ENCODE results near the gene NSMCE1. TPM values are rescaled to one million over a fixed set of nuclear protein-coding genes. Genes with fewer than 3 reads are reported as not detected.

NSMCE1 gene
- total RNA-seq, 4 donors from 2014 or later = 27.7 to 41.4 (median 31.5) TPM

DNA sequence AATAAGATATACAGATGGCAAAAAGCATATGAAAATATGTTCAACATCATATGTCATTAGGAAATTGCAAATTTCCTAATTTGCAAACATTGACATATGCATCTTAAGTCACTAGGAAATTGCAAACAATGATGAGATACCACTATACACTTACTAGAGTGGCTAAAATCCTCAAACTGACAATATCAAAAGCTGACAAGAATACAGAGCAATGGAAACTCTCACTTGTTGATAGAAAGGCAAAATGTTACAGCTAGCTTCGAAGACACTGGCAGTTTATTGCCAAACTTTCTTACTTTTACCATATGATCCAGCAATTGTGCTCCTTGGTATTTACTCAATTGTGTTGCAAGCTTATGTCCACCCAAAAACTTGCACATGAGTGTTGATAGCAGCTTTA, 40.2 kb upstream of the NSMCE1 start:
- no peak for DNase-seq (ENCODE audit: low spot score in 2 of 2)
- TF ChIP-seq, protein P1, sequence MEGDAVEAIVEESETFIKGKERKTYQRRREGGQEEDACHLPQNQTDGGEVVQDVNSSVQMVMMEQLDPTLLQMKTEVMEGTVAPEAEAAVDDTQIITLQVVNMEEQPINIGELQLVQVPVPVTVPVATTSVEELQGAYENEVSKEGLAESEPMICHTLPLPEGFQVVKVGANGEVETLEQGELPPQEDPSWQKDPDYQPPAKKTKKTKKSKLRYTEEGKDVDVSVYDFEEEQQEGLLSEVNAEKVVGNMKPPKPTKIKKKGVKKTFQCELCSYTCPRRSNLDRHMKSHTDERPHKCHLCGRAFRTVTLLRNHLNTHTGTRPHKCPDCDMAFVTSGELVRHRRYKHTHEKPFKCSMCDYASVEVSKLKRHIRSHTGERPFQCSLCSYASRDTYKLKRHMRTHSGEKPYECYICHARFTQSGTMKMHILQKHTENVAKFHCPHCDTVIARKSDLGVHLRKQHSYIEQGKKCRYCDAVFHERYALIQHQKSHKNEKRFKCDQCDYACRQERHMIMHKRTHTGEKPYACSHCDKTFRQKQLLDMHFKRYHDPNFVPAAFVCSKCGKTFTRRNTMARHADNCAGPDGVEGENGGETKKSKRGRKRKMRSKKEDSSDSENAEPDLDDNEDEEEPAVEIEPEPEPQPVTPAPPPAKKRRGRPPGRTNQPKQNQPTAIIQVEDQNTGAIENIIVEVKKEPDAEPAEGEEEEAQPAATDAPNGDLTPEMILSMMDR (IDR thresholded peaks at IDR 0.05) = no peak
- TF ChIP-seq POLR2A (IDR thresholded peaks at IDR 0.05) = no peak
- no peak for TF ChIP-seq EP300 (IDR thresholded peaks at IDR 0.05)
- 91% methylated on average over 1 of the region's 1 CpG for WGBS, 2 donors

DNA sequence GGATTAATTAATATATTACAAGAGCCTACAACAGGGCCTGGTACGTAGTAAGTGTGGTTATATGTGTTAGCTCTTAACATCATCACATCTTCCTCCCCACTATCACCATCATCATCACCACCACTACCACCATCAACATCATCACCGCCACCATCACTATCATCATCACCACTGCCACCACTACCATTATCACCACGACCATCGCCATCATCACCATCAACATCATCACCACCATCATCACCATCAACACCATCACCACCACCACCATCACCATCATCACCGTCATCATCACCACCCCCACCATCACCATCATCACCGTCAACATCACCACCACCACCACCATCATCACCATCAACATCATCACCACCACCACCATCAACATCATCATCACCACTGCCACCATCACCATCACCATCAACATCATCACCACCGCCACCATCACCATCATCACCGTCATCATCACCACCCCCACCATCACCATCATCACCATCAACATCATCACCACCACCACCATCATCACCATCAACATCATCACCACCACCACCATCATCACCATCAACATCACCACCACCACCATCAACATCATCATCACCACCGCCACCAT, 37.4 kb upstream of the NSMCE1 start:
- Histone ChIP-seq H3K4me3 (no peak overlapping the region), H3K9me3 (peaks cover 0 to 12% (median 0%) of the 10 kb centered on the region in 4 donors), H3K27ac (no peak overlapping the region), H3K27me3 (no peaks in the 10 kb centered on the region), H3K36me3 (no peaks in the 10 kb centered on the region), H3K4me1 (no peaks in the 10 kb centered on the region)
- 96% methylated on average over 9 of the region's 9 CpGs for WGBS, 2 donors
- DNase-seq (ENCODE audit: low spot score in 2 of 2) = no peak
- no peak for TF ChIP-seq EP300 (IDR thresholded peaks at IDR 0.05)
- TF ChIP-seq, protein P1 (IDR thresholded peaks at IDR 0.05) = no peak
- TF ChIP-seq POLR2A (IDR thresholded peaks at IDR 0.05) = no peak

More for the DNA sequence above, 40.2 kb upstream of the NSMCE1 start:
- Histone ChIP-seq H3K36me3 (no peaks in the 10 kb centered on the region), H3K4me1 (peaks cover 0 to 8% (median 0%) of the 10 kb centered on the region in 4 donors), H3K27me3 (peaks cover 0 to 5% of the 10 kb centered on the region in 2 donors), H3K9me3 (peaks cover 0 to 12% (median 0%) of the 10 kb centered on the region in 4 donors), H3K4me3 (no peak overlapping the region), H3K27ac (no peak overlapping the region)

DNA sequence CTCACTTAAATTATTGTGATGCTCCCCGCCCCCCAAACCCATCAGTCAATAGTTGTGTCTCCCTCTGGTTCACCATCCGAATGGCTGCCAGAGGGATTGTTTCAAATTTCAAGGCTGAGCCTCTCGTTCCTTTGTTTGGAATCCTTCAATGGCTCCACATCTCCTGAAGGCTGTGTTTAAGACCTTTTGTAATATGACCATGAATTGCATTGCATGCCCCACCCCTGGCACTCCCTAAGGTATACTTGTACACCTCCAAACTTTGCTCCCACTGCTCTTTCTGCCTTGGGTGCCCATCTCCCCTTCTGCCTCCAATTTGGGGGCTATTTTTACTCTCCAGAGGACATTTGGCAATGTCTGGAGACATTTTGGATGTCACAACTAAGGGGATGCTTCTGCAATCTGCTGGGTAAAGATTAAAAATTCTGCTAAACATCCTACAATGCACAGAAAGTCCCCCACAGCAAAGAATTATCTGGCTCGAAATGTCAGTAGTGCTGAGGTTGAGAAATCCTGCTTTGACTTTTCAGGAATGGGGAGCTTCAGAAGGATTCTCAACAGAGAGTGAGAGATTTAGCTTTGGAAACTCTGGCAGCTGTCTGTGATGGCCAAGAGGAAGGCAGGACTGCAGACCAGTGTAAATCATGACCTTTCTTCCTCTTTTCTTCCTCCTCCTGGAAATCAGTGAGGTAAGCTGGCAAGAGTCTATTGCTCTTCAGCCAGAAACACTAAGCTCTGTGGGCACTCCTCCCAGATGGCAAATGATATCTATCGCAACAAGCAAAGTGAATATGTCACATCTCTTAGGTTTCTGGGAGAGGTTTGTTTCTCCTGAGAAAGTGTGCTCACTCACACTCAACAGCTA, 36.5 kb upstream of the NSMCE1 start:
- no peaks in the 10 kb centered on the region for H3K36me3 ChIP-seq
- H3K4me3 ChIP-seq = no peak overlapping the region
- DNase-seq (ENCODE audit: low spot score in 2 of 2) = no peak
- TF ChIP-seq EP300 (IDR thresholded peaks at IDR 0.05) (no peak), POLR2A (IDR thresholded peaks at IDR 0.05) (no peak)
- TF ChIP-seq, protein P1 (IDR thresholded peaks at IDR 0.05) = no peak
- 61 to 64% methylated on average over 5 of the region's 5 CpGs for WGBS, 2 donors
- no peak overlapping the region for H3K27ac ChIP-seq
- H3K27me3 ChIP-seq = no peaks in the 10 kb centered on the region
- H3K4me1 ChIP-seq = no peaks in the 10 kb centered on the region
- peaks cover 0 to 12% (median 0%) of the 10 kb centered on the region in 4 donors for H3K9me3 ChIP-seq

DNA sequence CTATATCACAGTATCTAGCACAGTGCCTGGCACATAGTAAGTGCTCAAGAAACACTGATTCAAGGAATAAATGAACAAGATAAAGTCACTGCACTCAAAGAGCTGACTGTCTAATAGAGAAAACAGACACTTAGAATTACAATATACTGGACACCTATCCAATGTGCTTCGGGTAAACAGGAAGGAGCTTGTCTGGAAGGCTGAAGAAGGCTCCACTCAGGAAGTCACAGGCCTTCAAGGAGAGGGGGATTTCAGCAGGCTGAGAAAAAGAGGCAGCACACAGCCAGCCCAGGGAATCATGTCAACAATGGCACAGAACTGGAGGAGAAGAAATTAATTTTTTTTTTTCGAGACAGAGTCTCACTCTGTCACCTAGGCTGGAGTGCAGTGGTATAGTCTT, 35.5 kb upstream of the NSMCE1 start:
- Histone ChIP-seq H3K4me3 (no peak overlapping the region), H3K9me3 (peaks cover 0 to 11% (median 0%) of the 10 kb centered on the region in 4 donors), H3K27ac (no peak overlapping the region), H3K36me3 (no peaks in the 10 kb centered on the region), H3K27me3 (no peaks in the 10 kb centered on the region), H3K4me1 (no peaks in the 10 kb centered on the region)
- TF ChIP-seq, protein P1 (IDR thresholded peaks at IDR 0.05) = no peak
- no peak for DNase-seq (ENCODE audit: low spot score in 2 of 2)
- 58 to 72% methylated on average over 2 of the region's 2 CpGs for WGBS, 2 donors
